KMS-11 (cell line): Measurements from ENCODE around the gene VPS45.

ENCODE experiments used
- H2AFZ ChIP-seq: fragments of 200-600 bp; sonication (generic); 2 replicates; pipeline ENCODE4 v1.6.1; 2016; ENCODE audit warnings: antibody characterized with exemption, mixed run types, low read depth
- H3K27ac ChIP-seq: fragments of 200-600 bp; sonication (generic); 2 replicates; pipeline ENCODE4 v1.6.1; 2016; ENCODE audit warnings: mild to moderate bottlenecking, mixed run types
- H3K27me3 ChIP-seq: fragments of 200-600 bp; sonication (generic); 2 replicates; pipeline ENCODE4 v1.6.1; 2017; ENCODE audit warnings: mild to moderate bottlenecking, low read depth, mixed run types, moderate library complexity; ENCODE audit not compliant: insufficient read depth
- H3K36me3 ChIP-seq: fragments of 200-600 bp; sonication (generic); 2 replicates; pipeline ENCODE4 v1.6.1; 2017; ENCODE audit warnings: mild to moderate bottlenecking, mixed run types; ENCODE audit not compliant: insufficient read depth
- H3K4me1 ChIP-seq: fragments of 200-600 bp; sonication (generic); 2 replicates; pipeline ENCODE4 v1.6.1; 2016; ENCODE audit warnings: mild to moderate bottlenecking, low read depth, mixed run types; ENCODE audit not compliant: poor library complexity, severe bottlenecking
- H3K4me2 ChIP-seq: fragments of 200-600 bp; sonication (generic); 2 replicates; pipeline ENCODE4 v1.7.0; 2016; ENCODE audit warnings: mild to moderate bottlenecking, mixed run types
- H3K4me3 ChIP-seq: fragments of 200-600 bp; sonication (generic); IDR thresholded peaks from 2 replicates; pipeline ENCODE4 v1.6.1; 2017; ENCODE audit warnings: low read depth, low read length, mixed read lengths; ENCODE audit not compliant: insufficient read depth
- H3K79me2 ChIP-seq: fragments of 200-600 bp; sonication (generic); 2 replicates; pipeline ENCODE4 v1.6.1; 2016; ENCODE audit warnings: low read depth, mixed run types; ENCODE audit not compliant: insufficient read depth
- H3K9ac ChIP-seq: fragments of 200-600 bp; sonication (generic); 2 replicates; pipeline ENCODE4 v1.6.1; 2016; ENCODE audit warnings: mild to moderate bottlenecking, mixed run types
- H4K20me1 ChIP-seq: fragments of 200-600 bp; sonication (generic); 2 replicates; pipeline ENCODE4 v1.6.1; 2016; ENCODE audit warnings: mild to moderate bottlenecking, mixed run types; ENCODE audit not compliant: insufficient read depth
- CTCF ChIP-seq: fragments of 200-600 bp; sonication (generic); conservative IDR thresholded peaks from 2 replicates; pipeline ENCODE4 v1.6.1; 2017; ENCODE audit warnings: low read depth, mild to moderate bottlenecking, antibody characterized with exemption, low read length, moderate library complexity, mixed read lengths

The VPS45 gene

DNA sequence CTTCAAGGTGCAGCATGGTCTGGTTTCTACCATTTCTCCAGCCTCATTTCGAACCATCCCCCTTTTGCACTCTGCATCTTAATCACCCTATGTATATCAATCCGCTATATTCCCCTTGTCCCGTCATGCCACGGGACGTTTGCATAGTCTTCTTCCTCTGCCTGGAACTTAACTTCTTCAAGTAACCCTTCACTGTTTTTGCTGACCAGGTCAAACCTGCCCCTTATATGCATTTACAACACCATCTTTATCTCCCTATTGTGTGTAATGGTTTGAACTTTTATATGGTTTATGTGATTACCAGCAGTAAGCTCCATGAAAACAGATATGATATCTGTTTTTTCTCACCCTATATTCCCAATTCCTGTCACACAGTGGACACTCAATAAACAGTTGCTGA is 2.3 kb downstream of the VPS45 start:
- no peak for TF ChIP-seq CTCF
- Histone ChIP-seq H3K27ac (no peak overlapping the region), H3K36me3 (no peaks in the 10 kb centered on the region), H3K27me3 (no peaks in the 10 kb centered on the region), H4K20me1 (no peaks in the 10 kb centered on the region), H3K4me2 (no peak overlapping the region), H3K4me3 (no peak overlapping the region), H3K9ac (no peak overlapping the region), H2AFZ (no peak overlapping the region), H3K79me2 (peaks cover 29% of the 10 kb centered on the region; the same call in 1 of the 2 replicates), H3K4me1 (peaks cover 36% of the 10 kb centered on the region)

- Histone ChIP-seq H3K36me3 (no peaks in the 10 kb centered on the region), H3K4me2 (no peak overlapping the region), H4K20me1 (no peaks in the 10 kb centered on the region), H3K27me3 (no peaks in the 10 kb centered on the region), H3K4me1 (peaks cover 20% of the 10 kb centered on the region), H3K27ac (no peak overlapping the region), H3K79me2 (peaks cover 12% of the 10 kb centered on the region; the same call in 1 of the 2 replicates), H3K9ac (no peak overlapping the region), H3K4me3 (no peak overlapping the region), H2AFZ (no peak overlapping the region)
- peak; percentile 92 for TF ChIP-seq CTCF
These were observed 5.4 kb downstream of the VPS45 start for GRCh38 chr1:150072959-150073358.

DNA sequence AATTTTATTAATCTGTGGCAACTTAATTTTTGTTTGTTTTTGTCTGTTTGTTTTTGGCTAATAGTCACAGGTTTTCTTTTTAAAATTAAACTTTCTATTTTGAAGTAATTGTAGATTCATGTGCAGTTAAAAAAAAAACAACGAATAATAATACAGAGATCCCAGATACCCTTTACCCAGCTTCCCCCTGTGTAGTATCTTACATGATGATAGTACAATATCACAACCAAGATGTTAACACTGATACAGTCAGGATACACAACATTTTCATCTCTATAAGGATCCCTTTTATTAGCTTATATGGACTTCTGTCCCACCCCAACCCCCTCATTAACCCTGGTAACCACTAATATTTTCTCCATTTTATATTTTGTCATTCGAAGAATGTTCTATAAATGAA is 5.9 kb downstream of the VPS45 start:
- Histone ChIP-seq H3K27me3 (no peaks in the 10 kb centered on the region), H3K4me2 (no peak overlapping the region), H3K27ac (no peak overlapping the region), H4K20me1 (no peaks in the 10 kb centered on the region), H3K36me3 (no peaks in the 10 kb centered on the region), H3K4me1 (peaks cover 15% of the 10 kb centered on the region), H2AFZ (no peak overlapping the region), H3K79me2 (peaks cover 7% of the 10 kb centered on the region; the same call in 1 of the 2 replicates), H3K9ac (no peak overlapping the region), H3K4me3 (no peak overlapping the region)
- no peak for TF ChIP-seq CTCF

GRCh38 chr1:150076066-150076465 is 8.5 kb downstream of the VPS45 start:
- Histone ChIP-seq H3K27ac (no peak overlapping the region), H3K9ac (no peak overlapping the region), H4K20me1 (no peaks in the 10 kb centered on the region), H3K4me1 (peaks cover 9% of the 10 kb centered on the region), H3K4me2 (no peak overlapping the region), H3K36me3 (no peaks in the 10 kb centered on the region), H2AFZ (no peak overlapping the region), H3K27me3 (no peaks in the 10 kb centered on the region), H3K4me3 (no peak overlapping the region), H3K79me2 (no peaks in the 10 kb centered on the region)
- TF ChIP-seq CTCF: no peak
